ENCODE results near the gene C19orf18. TPM values are rescaled to one million over a fixed set of nuclear protein-coding genes. Genes with fewer than 3 reads are reported as not detected.

The C19orf18 gene
- total RNA-seq, 1 experiment from 2014 or later: 0.98 TPM

DNA sequence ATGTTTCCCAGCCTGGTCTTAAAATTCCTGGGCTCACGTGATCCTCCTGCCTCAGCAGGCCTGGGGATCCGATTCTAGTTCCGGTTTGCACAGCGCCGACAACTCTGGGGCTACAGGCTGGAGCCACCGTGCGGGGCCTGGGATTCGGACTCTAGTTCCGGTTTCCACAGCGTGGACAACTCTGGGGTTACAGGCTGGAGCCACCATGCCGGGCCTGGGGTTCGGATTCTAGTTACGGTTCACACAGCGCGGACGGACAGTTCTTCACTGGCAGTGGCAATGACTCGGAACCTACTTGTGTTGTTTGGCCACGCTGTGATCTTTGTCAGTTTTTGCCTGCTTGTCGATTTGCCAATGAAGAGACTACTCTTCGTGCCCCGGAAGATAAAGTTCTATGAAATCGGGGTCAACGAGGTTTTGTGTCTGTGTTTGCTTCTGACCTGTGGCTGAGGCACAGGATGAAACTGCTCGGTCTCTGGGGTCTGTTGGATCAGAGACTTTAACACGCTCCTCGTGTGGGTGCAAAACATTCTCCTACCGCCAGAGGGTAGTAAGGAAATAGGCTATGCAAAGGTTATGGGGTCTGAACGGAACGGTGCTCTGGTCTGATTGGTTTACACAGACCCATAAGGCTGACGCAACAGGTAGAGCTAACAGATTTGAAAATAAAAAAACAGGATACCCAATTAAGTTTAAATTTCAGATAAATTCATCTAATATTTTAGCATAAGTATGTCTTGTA is 47.4 kb upstream of the C19orf18 start:
- ChIA-PET POLR2A (no interaction called here), CTCF (interaction anchor here (0.6 kb wide), 1 partner anchor 24 kb away, joined by 3 read pairs; no protein-coding TSS in a partner anchor)
- H3K27ac ChIP-seq (ENCODE audit: low read length): no peak overlapping the region
- intact Hi-C loops (cut with micrococcal nuclease; ENCODE audit: unreplicated experiment): no loop called here
- H3K4me3 ChIP-seq (ENCODE audit: low read depth in 2 of 2, low read length in 2 of 2): no peak overlapping the region
- no peaks in the 10 kb centered on the region for H3K27me3 ChIP-seq (ENCODE audit: control insufficient read depth, insufficient read depth, low read length)
- no TSS peak for BruUV-seq (replicated peaks)
- in situ Hi-C loops (cut with HindIII; ENCODE audit: low pct_unique_long_range_greater_than_20kb, low sequenced_read_pairs): no loop called here
- H3K9me3 ChIP-seq (ENCODE audit: control insufficient read depth, insufficient read depth, low read depth, low read length): peaks cover 3% of the 10 kb centered on the region; the same call in 1 of the 2 replicates
- peak; percentile 62 for ATAC-seq
- no peak for DNase-seq (ENCODE audit: low read depth, low spot score)
- no peaks in the 10 kb centered on the region for H3K36me3 ChIP-seq (ENCODE audit: control insufficient read depth, insufficient read depth, low read length)
- no peaks in the 10 kb centered on the region for H3K4me1 ChIP-seq (ENCODE audit: control insufficient read depth, insufficient read depth, low read length)
- TF ChIP-seq TCF7L2 (IDR thresholded peaks at IDR 0.05; ENCODE audit: low read depth, low read length) (no peak), POLR2AphosphoS5 (IDR thresholded peaks at IDR 0.05; ENCODE audit: low read depth, low read length) (no peak), CTCF (IDR thresholded peaks at IDR 0.05) (no peak), SIN3A (IDR thresholded peaks at IDR 0.05; ENCODE audit: borderline replicate concordance, insufficient read depth, low read depth, low read length) (no peak)
- TF ChIP-seq, protein P1, sequence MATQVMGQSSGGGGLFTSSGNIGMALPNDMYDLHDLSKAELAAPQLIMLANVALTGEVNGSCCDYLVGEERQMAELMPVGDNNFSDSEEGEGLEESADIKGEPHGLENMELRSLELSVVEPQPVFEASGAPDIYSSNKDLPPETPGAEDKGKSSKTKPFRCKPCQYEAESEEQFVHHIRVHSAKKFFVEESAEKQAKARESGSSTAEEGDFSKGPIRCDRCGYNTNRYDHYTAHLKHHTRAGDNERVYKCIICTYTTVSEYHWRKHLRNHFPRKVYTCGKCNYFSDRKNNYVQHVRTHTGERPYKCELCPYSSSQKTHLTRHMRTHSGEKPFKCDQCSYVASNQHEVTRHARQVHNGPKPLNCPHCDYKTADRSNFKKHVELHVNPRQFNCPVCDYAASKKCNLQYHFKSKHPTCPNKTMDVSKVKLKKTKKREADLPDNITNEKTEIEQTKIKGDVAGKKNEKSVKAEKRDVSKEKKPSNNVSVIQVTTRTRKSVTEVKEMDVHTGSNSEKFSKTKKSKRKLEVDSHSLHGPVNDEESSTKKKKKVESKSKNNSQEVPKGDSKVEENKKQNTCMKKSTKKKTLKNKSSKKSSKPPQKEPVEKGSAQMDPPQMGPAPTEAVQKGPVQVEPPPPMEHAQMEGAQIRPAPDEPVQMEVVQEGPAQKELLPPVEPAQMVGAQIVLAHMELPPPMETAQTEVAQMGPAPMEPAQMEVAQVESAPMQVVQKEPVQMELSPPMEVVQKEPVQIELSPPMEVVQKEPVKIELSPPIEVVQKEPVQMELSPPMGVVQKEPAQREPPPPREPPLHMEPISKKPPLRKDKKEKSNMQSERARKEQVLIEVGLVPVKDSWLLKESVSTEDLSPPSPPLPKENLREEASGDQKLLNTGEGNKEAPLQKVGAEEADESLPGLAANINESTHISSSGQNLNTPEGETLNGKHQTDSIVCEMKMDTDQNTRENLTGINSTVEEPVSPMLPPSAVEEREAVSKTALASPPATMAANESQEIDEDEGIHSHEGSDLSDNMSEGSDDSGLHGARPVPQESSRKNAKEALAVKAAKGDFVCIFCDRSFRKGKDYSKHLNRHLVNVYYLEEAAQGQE (IDR thresholded peaks at IDR 0.05; ENCODE audit: insufficient read depth in 1 of 2, low read depth in 2 of 2, low read length in 1 of 2): no peak

DNA sequence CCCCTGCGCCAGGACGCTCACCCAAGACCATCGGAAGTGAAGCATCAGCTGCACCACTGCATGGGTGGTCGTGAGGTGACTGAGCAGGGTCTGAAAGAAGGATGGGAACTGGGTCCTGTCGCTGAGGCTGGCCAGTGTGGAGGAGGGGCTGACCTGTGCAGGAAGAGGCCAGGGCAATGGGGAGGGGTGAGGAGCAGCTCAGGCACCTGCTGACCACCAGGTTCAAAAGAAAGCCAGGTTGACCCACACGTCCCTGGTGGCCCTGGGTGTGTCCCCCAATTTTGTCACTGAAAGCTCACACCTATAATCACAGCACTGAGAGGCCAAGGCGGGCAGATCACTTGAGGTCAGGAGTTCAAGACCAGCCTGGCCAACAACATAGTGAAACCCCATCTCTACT is 45.8 kb upstream of the C19orf18 start:
- BruUV-seq (replicated peaks): no TSS peak
- TF ChIP-seq, protein P1 (IDR thresholded peaks at IDR 0.05; ENCODE audit: insufficient read depth in 1 of 2, low read depth in 2 of 2, low read length in 1 of 2): no peak
- TF ChIP-seq TCF7L2 (IDR thresholded peaks at IDR 0.05; ENCODE audit: low read depth, low read length) (no peak), CTCF (IDR thresholded peaks at IDR 0.05) (no peak), POLR2AphosphoS5 (IDR thresholded peaks at IDR 0.05; ENCODE audit: low read depth, low read length) (no peak)
- in situ Hi-C loops (cut with HindIII; ENCODE audit: low pct_unique_long_range_greater_than_20kb, low sequenced_read_pairs): no loop called here
- no peak for DNase-seq (ENCODE audit: low read depth, low spot score)
- no peaks in the 10 kb centered on the region for H3K27me3 ChIP-seq (ENCODE audit: control insufficient read depth, insufficient read depth, low read length)
- ATAC-seq: no peak
- H3K27ac ChIP-seq (ENCODE audit: low read length): no peak overlapping the region
- ChIA-PET POLR2A (no interaction called here), CTCF (no interaction called here)
- H3K9me3 ChIP-seq (ENCODE audit: control insufficient read depth, insufficient read depth, low read depth, low read length): peaks cover 3% of the 10 kb centered on the region; the same call in 1 of the 2 replicates
- no peak overlapping the region for H3K4me3 ChIP-seq (ENCODE audit: low read depth in 2 of 2, low read length in 2 of 2)
- no peaks in the 10 kb centered on the region for H3K4me1 ChIP-seq (ENCODE audit: control insufficient read depth, insufficient read depth, low read length)
- intact Hi-C loops (cut with micrococcal nuclease; ENCODE audit: unreplicated experiment): no loop called here
- H3K36me3 ChIP-seq (ENCODE audit: control insufficient read depth, insufficient read depth, low read length): no peaks in the 10 kb centered on the region
